Caco-2 (cell line): ENCODE data around the gene HNMT. TPM values are rescaled to one million over a fixed set of nuclear protein-coding genes. Genes with fewer than 3 reads are reported as not detected.

ENCODE experiments used
- BruUV-seq: library from RNA; stranded (reverse); fragments of 400-500 nt; replicated peaks from 2 replicates; lab custom pipeline; 2021; lab: Mats Ljungman, UMichigan
- CTCF ChIA-PET: fragments of 300-600 bp; sonication (Branson Sonifier 250); formaldehyde crosslinking; loops from one replicate; lab custom pipeline; 2022; ENCODE audit warnings: antibody characterized with exemption; lab: Charles Lee
- POLR2A ChIA-PET: fragments of 300-600 bp; sonication (Branson Sonifier 250); formaldehyde crosslinking; loops from one replicate; lab custom pipeline; 2022; ENCODE audit warnings: antibody characterized with exemption; lab: Charles Lee
- DNase-seq, 2 experiments: peaks; one replicate each; pipeline versions ENCODE4 v3.0.0 to v3.0.0-alpha.2; 2020 to 2022
- H3K27me3 ChIP-seq: replicated peaks from 2 replicates; pipeline ENCODE4 v1.6.0; 2011; ENCODE audit warnings: low read length; ENCODE audit not compliant: control insufficient read depth, insufficient read depth
- H3K36me3 ChIP-seq: 2 replicates; pipeline ENCODE4 v1.5.1; 2011; ENCODE audit warnings: low read length; ENCODE audit not compliant: control insufficient read depth, insufficient read depth
- H3K4me1 ChIP-seq: fragments of 250-450 bp; sonication (Bioruptor Pico); 2 replicates; pipeline ENCODE4 v1.5.1; 2020; ENCODE audit warnings: mild to moderate bottlenecking
- H3K4me3 ChIP-seq: 2 replicates; pipeline ENCODE4 v1.5.1; 2011; ENCODE audit warnings: low read depth, mild to moderate bottlenecking, control low read depth, low read length
- H3K9me3 ChIP-seq: fragments of 250-450 bp; sonication (Bioruptor Pico); 2 replicates; pipeline ENCODE4 v1.5.1; 2020; ENCODE audit warnings: mild to moderate bottlenecking, moderate library complexity
- H3K27ac Mint-ChIP-seq: one replicate; pipeline ENCODE4 v1.8.0; 2022; ENCODE audit warnings: mixed read lengths; ENCODE audit not compliant: unreplicated experiment
- H3K27me3 Mint-ChIP-seq: one replicate; pipeline ENCODE4 v1.8.0; 2022; ENCODE audit warnings: mixed read lengths; ENCODE audit not compliant: insufficient read depth, unreplicated experiment
- H3K36me3 Mint-ChIP-seq: one replicate; pipeline ENCODE4 v1.8.0; 2022; ENCODE audit warnings: mild to moderate bottlenecking, mixed read lengths; ENCODE audit not compliant: insufficient read depth, unreplicated experiment
- H3K4me1 Mint-ChIP-seq: one replicate; pipeline ENCODE4 v1.8.0; 2022; ENCODE audit warnings: low read depth, mixed read lengths; ENCODE audit not compliant: unreplicated experiment
- H3K4me3 Mint-ChIP-seq: one replicate; pipeline ENCODE4 v1.8.0; 2022; ENCODE audit warnings: mild to moderate bottlenecking, moderate library complexity, mixed read lengths; ENCODE audit not compliant: unreplicated experiment
- H3K9me3 Mint-ChIP-seq: one replicate; pipeline ENCODE4 v1.8.0; 2022; ENCODE audit warnings: mixed read lengths; ENCODE audit not compliant: unreplicated experiment
- CTCF ChIP-seq, 2 experiments: fragments of 200-600 bp in 1 of 2; IDR thresholded peaks; 1 replicate in 1 of 2; 2 replicates in 1 of 2; pipeline versions ENCODE4 v1.5.1 to v1.8.0; 2011 to 2022; ENCODE audit warnings: antibody characterized with exemption in 1 of 2, control low read depth in 1 of 2, inconsistent platforms in 1 of 2, low read depth in 1 of 2, low read length in 1 of 2, mild to moderate bottlenecking in 1 of 2, moderate library complexity in 1 of 2; ENCODE audit not compliant: insufficient read depth in 1 of 2, severe bottlenecking in 1 of 2, unreplicated experiment in 1 of 2
- intact Hi-C: fragments of 100-400 bp; cut with micrococcal nuclease; formaldehyde crosslinking; loops from one replicate; pipeline ENCODE4 v1.10.0; 2022; ENCODE audit not compliant: unreplicated experiment
- total RNA-seq: library from RNA; stranded (reverse); gene quantifications from 2 replicates; pipeline ENCODE4 v1.2.3, GENCODE V29; 2022

Gene HNMT
- total RNA-seq, 1 experiment from 2014 or later, result 42.8 TPM

- ChIA-PET POLR2A (no interaction called here), CTCF (no interaction called here)
- Histone ChIP-seq H3K27me3 (no peaks in the 10 kb centered on the region), H3K4me3 (no peak overlapping the region), H3K4me1 (no peaks in the 10 kb centered on the region), H3K9me3 (no peaks in the 10 kb centered on the region), H3K36me3 (no peaks in the 10 kb centered on the region)
- intact Hi-C loops, result no loop called here
- Mint-ChIP-seq H3K27ac (no peak overlapping the region), H3K27me3 (no peaks in the 10 kb centered on the region), H3K9me3 (no peaks in the 10 kb centered on the region), H3K36me3 (no peaks in the 10 kb centered on the region), H3K4me3 (no peak overlapping the region), H3K4me1 (no peaks in the 10 kb centered on the region)
- no TSS peak for BruUV-seq
- no peak for TF ChIP-seq CTCF (IDR thresholded peaks at IDR 0.05; ENCODE audit: insufficient read depth in 1 of 2, low read depth in 1 of 2, low read length in 1 of 2, severe bottlenecking in 1 of 2, unreplicated experiment in 1 of 2)
- DNase-seq, result no peak
Measured at GRCh38 chr2:138015494-138015893, 51.2 kb downstream of the HNMT start.

- no peak overlapping the region for H3K4me3 ChIP-seq
- Mint-ChIP-seq H3K36me3 (no peaks in the 10 kb centered on the region), H3K27ac (no peak overlapping the region), H3K4me3 (no peak overlapping the region), H3K4me1 (no peaks in the 10 kb centered on the region), H3K9me3 (no peaks in the 10 kb centered on the region), H3K27me3 (no peaks in the 10 kb centered on the region)
- H3K36me3 ChIP-seq, result no peaks in the 10 kb centered on the region
- no TSS peak for BruUV-seq
- CTCF ChIA-PET, result no interaction called here
- H3K4me1 ChIP-seq, result no peaks in the 10 kb centered on the region
- POLR2A ChIA-PET, result no interaction called here
- H3K9me3 ChIP-seq, result no peaks in the 10 kb centered on the region
- no peak for DNase-seq
- TF ChIP-seq CTCF (IDR thresholded peaks at IDR 0.05; ENCODE audit: insufficient read depth in 1 of 2, low read depth in 1 of 2, low read length in 1 of 2, severe bottlenecking in 1 of 2, unreplicated experiment in 1 of 2), result no peak
- intact Hi-C loops, result no loop called here
- no peaks in the 10 kb centered on the region for H3K27me3 ChIP-seq
Measured at GRCh38 chr2:138016351-138017087, 52.2 kb downstream of the HNMT start.

GRCh38 chr2:138017824-138018223 is 53.6 kb downstream of the HNMT start:
- H3K4me3 Mint-ChIP-seq, result no peak overlapping the region
- no peaks in the 10 kb centered on the region for H3K4me1 Mint-ChIP-seq
- intact Hi-C loops, result no loop called here
- H3K9me3 Mint-ChIP-seq, result no peaks in the 10 kb centered on the region
- no peaks in the 10 kb centered on the region for H3K36me3 Mint-ChIP-seq
- Histone ChIP-seq H3K4me3 (no peak overlapping the region), H3K4me1 (peaks cover 4% of the 10 kb centered on the region; the same call in 1 of the 2 replicates), H3K27me3 (no peaks in the 10 kb centered on the region), H3K36me3 (no peaks in the 10 kb centered on the region), H3K9me3 (no peaks in the 10 kb centered on the region)
- TF ChIP-seq CTCF (IDR thresholded peaks at IDR 0.05; ENCODE audit: insufficient read depth in 1 of 2, low read depth in 1 of 2, low read length in 1 of 2, severe bottlenecking in 1 of 2, unreplicated experiment in 1 of 2), result no peak
- no peak for DNase-seq
- H3K27me3 Mint-ChIP-seq, result no peaks in the 10 kb centered on the region
- no TSS peak for BruUV-seq
- ChIA-PET POLR2A (no interaction called here), CTCF (no interaction called here)
- no peak overlapping the region for H3K27ac Mint-ChIP-seq
